A549 (cell line): Measurements from ENCODE around the gene RCCD1. TPM values are rescaled to one million over a fixed set of nuclear protein-coding genes. Genes with fewer than 3 reads are reported as not detected.

ENCODE experiments used
- ATAC-seq, 2 experiments: fragments of 200-7000 bp in 1 of 2; fragments of >200 bp in 1 of 2; cut with Nextera tagmentation in 1 of 2; cut with Tn5 transposase in 1 of 2; 3 replicates each; pipeline versions ENCODE4 v1.8.0 to v1.9.1; 2018 to 2020; ENCODE audit warnings: mild to moderate bottlenecking in 1 of 2, moderate library complexity in 1 of 2
- CTCF ChIA-PET: fragments of 300-600 bp; sonication (Branson Sonifier 250); formaldehyde crosslinking; extraction: SDS; loops from one replicate; lab custom pipeline; 2021; ENCODE audit warnings: antibody characterized with exemption, inconsistent platforms; lab: Yijun Ruan, JAX
- POLR2A ChIA-PET: fragments of 350-600 bp; formaldehyde crosslinking; extraction: SDS; loops from one replicate; lab custom pipeline; 2021; ENCODE audit warnings: antibody characterized with exemption, inconsistent platforms; lab: Yijun Ruan, JAX
- DNase-seq, 2 experiments: peaks; one replicate each; pipeline versions ENCODE4 v3.0.0 to v3.0.0-alpha.2; 2011 to 2016; ENCODE audit warnings: low read depth in 1 of 2, low spot score in 1 of 2
- FAIRE-seq: peaks from 2 replicates; lab custom pipeline; 2011; peaks lifted over from hg19 to GRCh38; lab: Jason Lieb, UNC
- H3K27ac ChIP-seq, 2 experiments: fragments of >200 bp; sonication (Bioruptor Twin); formaldehyde crosslinking; 3 replicates each; pipeline ENCODE4 v1.5.1; 2016 to 2017
- H3K4me1 ChIP-seq: fragments of >200 bp; sonication (Bioruptor Twin); formaldehyde crosslinking; 3 replicates; pipeline ENCODE4 v1.6.1; 2016
- H3K4me2 ChIP-seq: fragments of >200 bp; sonication (Bioruptor Twin); formaldehyde crosslinking; 3 replicates; pipeline ENCODE4 v1.6.1; 2016
- H3K4me3 ChIP-seq: fragments of >200 bp; sonication (Bioruptor Twin); formaldehyde crosslinking; 3 replicates; pipeline ENCODE4 v1.5.1; 2016
- H3K9me3 ChIP-seq: fragments of >200 bp; sonication (Bioruptor Twin); formaldehyde crosslinking; 3 replicates; pipeline ENCODE4 v1.6.1; 2016
- CEBPB ChIP-seq, 2 experiments: fragments of >200 bp in 1 of 2; sonication (Bioruptor Twin) in 1 of 2; formaldehyde crosslinking in 1 of 2; IDR thresholded peaks; 2 replicates each; pipeline ENCODE4 v1.6.1; 2012 to 2016
- CHD2 ChIP-seq: fragments of 150-350 bp; IDR thresholded peaks from 2 replicates; pipeline ENCODE4 v1.6.1; 2014; ENCODE audit warnings: low read length; ENCODE audit not compliant: partially characterized antibody
- CTCF ChIP-seq: fragments of >200 bp; sonication (Bioruptor Twin); formaldehyde crosslinking; IDR thresholded peaks from 3 replicates; pipeline ENCODE4 v1.5.1; 2016
- EHF ChIP-seq: fragments of 250-450 bp; sonication (Bioruptor Pico); IDR thresholded peaks from 2 replicates; pipeline ENCODE4 v1.5.0; 2020; ENCODE audit warnings: mild to moderate bottlenecking
- FOSB ChIP-seq: fragments of 250-450 bp; sonication (Bioruptor Pico); IDR thresholded peaks from 2 replicates; pipeline ENCODE4 v1.5.0; 2020; ENCODE audit warnings: mild to moderate bottlenecking, moderate library complexity
- FOSL2 ChIP-seq, 2 experiments: fragments of 450-650 bp in 1 of 2; fragments of >200 bp in 1 of 2; sonication (Bioruptor Twin) in 1 of 2; formaldehyde crosslinking; IDR thresholded peaks; 2 replicates each; pipeline versions ENCODE4 v1.5.0 to v1.6.1; 2016 to 2020; ENCODE audit warnings: mild to moderate bottlenecking in 1 of 2, moderate library complexity in 1 of 2
- GATA3 ChIP-seq: IDR thresholded peaks from 2 replicates; pipeline ENCODE4 v1.6.1; 2012; ENCODE audit warnings: borderline replicate concordance
- HEYL ChIP-seq: fragments of 250-450 bp; sonication (Bioruptor Pico); IDR thresholded peaks from 2 replicates; pipeline ENCODE4 v1.8.0; 2021; ENCODE audit warnings: mild to moderate bottlenecking, moderate library complexity
- JUNB ChIP-seq: fragments of >200 bp; sonication (Bioruptor Twin); formaldehyde crosslinking; IDR thresholded peaks from 2 replicates; pipeline ENCODE4 v1.6.1; 2016
- KDM5A ChIP-seq: fragments of 200-600 bp; sonication (generic); IDR thresholded peaks from 2 replicates; pipeline ENCODE4 v1.6.1; 2016; ENCODE audit warnings: antibody characterized with exemption, mild to moderate bottlenecking
- MAX ChIP-seq: IDR thresholded peaks from 2 replicates; pipeline ENCODE4 v1.6.1; 2012
- PHF8 ChIP-seq: fragments of 200-600 bp; sonication (generic); IDR thresholded peaks from 2 replicates; pipeline ENCODE4 v1.6.1; 2016; ENCODE audit warnings: low read depth, mild to moderate bottlenecking, antibody characterized with exemption, moderate library complexity, borderline replicate concordance
- SREBF2 ChIP-seq: fragments of 450-650 bp; IDR thresholded peaks from 2 replicates; pipeline ENCODE4 v1.6.1; 2014; ENCODE audit warnings: mild to moderate bottlenecking, moderate library complexity
- ZC3H11A ChIP-seq: fragments of 450-650 bp; IDR thresholded peaks from 2 replicates; pipeline ENCODE4 v1.6.1; 2014; ENCODE audit warnings: antibody characterized with exemption, mild to moderate bottlenecking
- WGBS: methylation state at CpG from one replicate; pipeline ENCODE4 v1.1.6; 2017; ENCODE audit errors: missing lambda C conversion rate; 5-methylcytosine and 5-hydroxymethylcytosine counted together
- polyA plus RNA-seq, 4 experiments: library from polyadenylated mRNA; depleted of rRNA in 3 of 4; stranded (reverse); fragments of >200 nt; fragmentation: RNase III in 1 of 4; extraction: RNeasy Plus Mini Kit Qiagen cat#74134 plus additional on column Dnase treatment in 1 of 4; gene quantifications; 2 replicates in 3 of 4; 3 replicates in 1 of 4; pipeline ENCODE4 v1.2.3, GENCODE V29; 2011 to 2017
- TF ChIP-seq, protein P1 (sequence below): fragments of 150-350 bp; IDR thresholded peaks from 2 replicates; pipeline ENCODE4 v1.6.1; 2014; ENCODE audit warnings: low read depth, mild to moderate bottlenecking, low read length
- TF ChIP-seq, protein P2 (sequence below): fragments of >200 bp; sonication (Bioruptor Twin); formaldehyde crosslinking; IDR thresholded peaks from 3 replicates; pipeline ENCODE4 v1.6.1; 2016

The RCCD1 gene
- polyA plus RNA-seq, 2 of the 4 experiments (the other 2 are of a cell fraction): 25.3 to 37.2 TPM

- POLR2A ChIA-PET: interaction anchor here (0.6 to 1.9 kb wide), 9 partner anchors 10 to 96 kb away, joined by 3 to 20 read pairs (median 4); partner anchors contain the start of genes HDDC3, PRC1 and UNC45A
Measured at GRCh38 chr15:90953947-90954711, 555 bp upstream of the RCCD1 start.

DNA sequence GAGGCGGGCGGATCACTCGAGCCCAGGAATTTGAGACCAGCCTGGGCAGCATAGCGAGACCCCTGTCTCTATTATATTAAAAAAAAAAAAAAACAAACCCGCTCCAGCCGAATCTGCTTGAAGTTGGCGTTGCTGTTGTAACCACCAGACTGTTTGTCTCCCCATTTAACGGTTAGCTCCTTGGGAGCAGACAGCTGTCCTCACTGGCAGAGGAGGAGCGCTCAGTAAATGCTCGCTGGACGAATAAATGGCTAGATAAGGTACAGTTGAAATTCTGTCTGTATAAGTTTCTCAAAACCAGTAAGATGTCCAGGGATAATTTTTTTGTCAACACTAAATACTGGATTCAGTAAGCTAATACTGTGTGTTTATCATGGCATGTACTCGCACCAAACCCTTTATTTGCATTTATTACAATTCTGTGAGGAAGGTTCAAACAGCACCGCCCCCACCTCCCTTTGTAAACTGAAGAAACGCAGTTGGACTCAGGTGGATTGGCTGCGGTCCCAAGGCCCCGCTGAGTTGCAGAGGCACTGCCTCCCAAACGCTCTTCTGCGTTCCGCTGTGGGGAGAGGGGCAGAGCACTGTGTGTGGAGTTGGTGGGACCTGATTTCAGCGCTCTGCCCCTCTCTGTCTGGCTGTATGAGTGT is 1.1 kb downstream of the RCCD1 start:
- peak overlapping the region; percentile 83 for H3K4me3 ChIP-seq
- TF ChIP-seq HEYL (CRISPR knock-in tag) (0 out of 2 replicates have a peak, but pooled peaks have one; percentile 8), CEBPB (IDR thresholded peaks at IDR 0.05) (no peak)
- peak overlapping the region; percentile 95 to 98 for H3K27ac ChIP-seq
- FAIRE-seq (peak; percentile 81), DNase-seq (peak in 1 of 2 experiments; percentile 35), ATAC-seq (peak in 1 of 2 experiments; percentile 3; a peak in 3 of 6 replicates)
- ChIA-PET CTCF (interaction anchor here (0.5 to 25.4 kb wide), 46 partner anchors 8 to 1117 kb away, joined by 3 to 536 read pairs (median 5); partner anchors contain the start of genes BLM, HDDC3, PRC1 and UNC45A), POLR2A (interaction anchor here (1.6 kb wide), 1 partner anchor 317 kb away, joined by 3 read pairs; no protein-coding TSS in a partner anchor)
- peak overlapping the region; percentile 99 for H3K4me2 ChIP-seq
- peaks cover 18% of the 10 kb centered on the region for H3K4me1 ChIP-seq
- whole genome bisulfite sequencing: 5% methylated on average over 20 of the region's 20 CpGs
- H3K9me3 ChIP-seq: no peaks in the 10 kb centered on the region

More at GRCh38 chr15:90953947-90954711, 555 bp upstream of the RCCD1 start:
- ATAC-seq (no peak), DNase-seq (no peak), FAIRE-seq (no peak)
- Histone ChIP-seq H3K9me3 (no peaks in the 10 kb centered on the region), H3K27ac (peak overlapping the region; percentile 95 to 98; a peak in 4 of 6 replicates), H3K4me2 (peak overlapping the region; percentile 99), H3K4me3 (peak overlapping the region; percentile 83), H3K4me1 (peaks cover 28% of the 10 kb centered on the region)
- 75% methylated on average over 16 of the region's 16 CpGs for WGBS
- CTCF ChIA-PET: interaction anchor here (0.5 to 25.4 kb wide), 11 partner anchors 8 to 473 kb away, joined by 3 to 536 read pairs (median 5); partner anchors contain the start of genes HDDC3 and UNC45A
- no peak for TF ChIP-seq CHD2
- no peak for TF ChIP-seq MAX
- TF ChIP-seq GATA3: no peak
- TF ChIP-seq CTCF: no peak
- TF ChIP-seq, protein P1, sequence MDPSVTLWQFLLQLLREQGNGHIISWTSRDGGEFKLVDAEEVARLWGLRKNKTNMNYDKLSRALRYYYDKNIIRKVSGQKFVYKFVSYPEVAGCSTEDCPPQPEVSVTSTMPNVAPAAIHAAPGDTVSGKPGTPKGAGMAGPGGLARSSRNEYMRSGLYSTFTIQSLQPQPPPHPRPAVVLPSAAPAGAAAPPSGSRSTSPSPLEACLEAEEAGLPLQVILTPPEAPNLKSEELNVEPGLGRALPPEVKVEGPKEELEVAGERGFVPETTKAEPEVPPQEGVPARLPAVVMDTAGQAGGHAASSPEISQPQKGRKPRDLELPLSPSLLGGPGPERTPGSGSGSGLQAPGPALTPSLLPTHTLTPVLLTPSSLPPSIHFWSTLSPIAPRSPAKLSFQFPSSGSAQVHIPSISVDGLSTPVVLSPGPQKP: no peak
- no peak for TF ChIP-seq SREBF2
- TF ChIP-seq, protein P2, sequence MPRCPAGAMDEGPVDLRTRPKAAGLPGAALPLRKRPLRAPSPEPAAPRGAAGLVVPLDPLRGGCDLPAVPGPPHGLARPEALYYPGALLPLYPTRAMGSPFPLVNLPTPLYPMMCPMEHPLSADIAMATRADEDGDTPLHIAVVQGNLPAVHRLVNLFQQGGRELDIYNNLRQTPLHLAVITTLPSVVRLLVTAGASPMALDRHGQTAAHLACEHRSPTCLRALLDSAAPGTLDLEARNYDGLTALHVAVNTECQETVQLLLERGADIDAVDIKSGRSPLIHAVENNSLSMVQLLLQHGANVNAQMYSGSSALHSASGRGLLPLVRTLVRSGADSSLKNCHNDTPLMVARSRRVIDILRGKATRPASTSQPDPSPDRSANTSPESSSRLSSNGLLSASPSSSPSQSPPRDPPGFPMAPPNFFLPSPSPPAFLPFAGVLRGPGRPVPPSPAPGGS: no peak
- TF ChIP-seq PHF8: no peak
- no peak for TF ChIP-seq JUNB
- no peak for TF ChIP-seq ZC3H11A
- no peak for TF ChIP-seq EHF (CRISPR knock-in tag)
- no peak for TF ChIP-seq FOSL2 (IDR thresholded peaks at IDR 0.05)
- no peak for TF ChIP-seq FOSL2 (CRISPR knock-in tag; IDR thresholded peaks at IDR 0.05)
- no peak for TF ChIP-seq FOSB (CRISPR knock-in tag)
- TF ChIP-seq HEYL (CRISPR knock-in tag): no peak
- no peak for TF ChIP-seq KDM5A
